Endothelial cell of umbilical vein (primary cell): ENCODE data around the gene LRP5. TPM values are rescaled to one million over a fixed set of nuclear protein-coding genes. Genes with fewer than 3 reads are reported as not detected.
A peak's percentile ranks its signal among the peaks of the same experiment; 100 is the strongest.

ENCODE experiments used
- BruUV-seq: library from RNA; stranded (reverse); fragments of 400-500 nt; replicated peaks from 2 replicates; lab custom pipeline; 2021; lab: Mats Ljungman, UMichigan
- CTCF ChIA-PET: fragments of 300-600, 350-600 bp; sonication (Branson Sonifier 250); formaldehyde crosslinking; loops from one replicate; lab custom pipeline; 2021; ENCODE audit warnings: antibody characterized with exemption, inconsistent platforms; lab: Charles Lee
- POLR2A ChIA-PET: fragments of 300-600, 350-600 bp; sonication (Branson Sonifier 250); formaldehyde crosslinking; loops from one replicate; lab custom pipeline; 2021; ENCODE audit warnings: antibody characterized with exemption, inconsistent platforms; lab: Charles Lee
- DNase-seq: peaks from one replicate; pipeline ENCODE4 v3.0.0-alpha.2; 2011; ENCODE audit warnings: low read depth, low spot score
- FAIRE-seq: peaks from 2 replicates; lab custom pipeline; 2011; peaks lifted over from hg19 to GRCh38; lab: Jason Lieb, UNC
- H2AFZ ChIP-seq: 2 replicates; pipeline ENCODE4 v1.6.0; 2012; ENCODE audit warnings: low read depth, low read length, control low read depth, inconsistent platforms
- H3K27ac ChIP-seq: 2 replicates; pipeline ENCODE4 v1.5.1; 2011; ENCODE audit warnings: low read depth, mild to moderate bottlenecking, control low read depth, low read length, moderate library complexity; ENCODE audit not compliant: insufficient read depth
- H3K27me3 ChIP-seq, 2 experiments: 2 replicates each; pipeline versions ENCODE4 v1.6.0 to v1.6.1; 2011; ENCODE audit warnings: low read length in 2 of 2, mixed read lengths in 1 of 2; ENCODE audit not compliant: control insufficient read depth in 2 of 2, insufficient read depth in 2 of 2
- H3K36me3 ChIP-seq, 2 experiments: 2 replicates in 1 of 2; 3 replicates in 1 of 2; pipeline ENCODE4 v1.5.1; 2011; ENCODE audit warnings: low read length in 2 of 2, mild to moderate bottlenecking in 1 of 2, moderate library complexity in 1 of 2; ENCODE audit not compliant: control insufficient read depth in 2 of 2, insufficient read depth in 2 of 2; ENCODE audit errors: extremely low read depth in 1 of 2
- H3K4me1 ChIP-seq: 3 replicates; pipeline ENCODE4 v1.5.1; 2011; ENCODE audit warnings: mild to moderate bottlenecking, low read length; ENCODE audit not compliant: control insufficient read depth, insufficient read depth; ENCODE audit errors: extremely low read depth
- H3K4me2 ChIP-seq: 2 replicates; pipeline ENCODE4 v1.6.1; 2011; ENCODE audit warnings: low read length, control low read depth, mixed read lengths; ENCODE audit not compliant: insufficient read depth
- H3K4me3 ChIP-seq, 3 experiments: fragments of 200-600 bp in 1 of 3; sonication (generic), shearing (Covaris generic) in 1 of 3; replicated peaks in 1 of 3; 2 replicates each; pipeline ENCODE4 v1.5.1; 2011 to 2016; ENCODE audit warnings: control low read depth in 3 of 3, low read length in 3 of 3, mild to moderate bottlenecking in 2 of 3, inconsistent platforms in 1 of 3, low read depth in 1 of 3, moderate library complexity in 1 of 3; ENCODE audit not compliant: insufficient read depth in 1 of 3
- H3K79me2 ChIP-seq: 2 replicates; pipeline ENCODE4 v1.6.0; 2012; ENCODE audit warnings: low read length, inconsistent platforms; ENCODE audit not compliant: control insufficient read depth, insufficient read depth
- H3K9ac ChIP-seq: replicated peaks from 2 replicates; pipeline ENCODE3; 2011; ENCODE audit warnings: low read length, control low read depth; ENCODE audit not compliant: insufficient read depth; ENCODE audit errors: extremely low read depth
- H3K9me1 ChIP-seq: replicated peaks from 3 replicates; pipeline ENCODE4 v1.6.0; 2011; ENCODE audit warnings: mild to moderate bottlenecking, low read length; ENCODE audit not compliant: control insufficient read depth, insufficient read depth; ENCODE audit errors: extremely low read depth
- H3K9me3 ChIP-seq: replicated peaks from 2 replicates; pipeline ENCODE4 v1.5.1; 2012; ENCODE audit warnings: low read length, inconsistent platforms; ENCODE audit not compliant: control insufficient read depth, insufficient read depth
- H4K20me1 ChIP-seq: replicated peaks from 2 replicates; pipeline ENCODE3; 2011; ENCODE audit warnings: mild to moderate bottlenecking, low read length; ENCODE audit not compliant: control insufficient read depth, insufficient read depth; ENCODE audit errors: extremely low read depth
- CTCF ChIP-seq, 2 donors: IDR thresholded peaks; 1 replicate in 1 of 2; 2 replicates in 1 of 2; pipeline ENCODE4 v1.5.1; 2011; ENCODE audit warnings: low read length in 2 of 2, mild to moderate bottlenecking in 2 of 2, moderate library complexity in 2 of 2, control low read depth in 1 of 2, inconsistent platforms in 1 of 2, low read depth in 1 of 2; ENCODE audit not compliant: insufficient read depth in 1 of 2; ENCODE audit errors: extremely low read depth in 1 of 2
- FOS ChIP-seq: IDR thresholded peaks from 2 replicates; pipeline ENCODE4 v1.6.1; 2011; ENCODE audit warnings: mild to moderate bottlenecking, low read length, moderate library complexity, borderline replicate concordance; ENCODE audit not compliant: insufficient read depth
- JUN ChIP-seq: IDR thresholded peaks from 2 replicates; pipeline ENCODE4 v1.6.1; 2011; ENCODE audit warnings: borderline replicate concordance, low read depth; ENCODE audit not compliant: insufficient read length, insufficient read depth
- MYC ChIP-seq: IDR thresholded peaks from one replicate; pipeline ENCODE4 v1.6.1; 2011; ENCODE audit warnings: mild to moderate bottlenecking, low read depth, low read length
- POLR2AphosphoS5 ChIP-seq: IDR thresholded peaks from 2 replicates; pipeline ENCODE4 v1.6.1; 2012; ENCODE audit warnings: low read depth, mild to moderate bottlenecking, control low read depth, low read length, moderate library complexity; ENCODE audit not compliant: insufficient read depth
- dilution Hi-C: fragments of 300-500 bp; cut with MboI; formaldehyde crosslinking; loops from one replicate; pipeline ENCODE4 v1.15.0; 2019; ENCODE audit warnings: low sequenced_read_pairs; ENCODE audit not compliant: extremely low pct_ligation_motif_present
- intact Hi-C: fragments of 100-400 bp; cut with micrococcal nuclease; formaldehyde crosslinking; loops from one replicate; pipeline ENCODE4 v1.10.0; 2022
- polyA plus RNA-seq, 4 experiments: library from polyadenylated mRNA; depleted of rRNA in 3 of 4; stranded (reverse) in 3 of 4; unstranded in 1 of 4; fragments of >200 nt; gene quantifications; 2 replicates each; pipeline versions ENCODE4 v1.2.1 to v1.2.3, GENCODE V29; 2011 to 2012; ENCODE audit warnings: missing spikeins in 1 of 4
- total RNA-seq: library from RNA; stranded (reverse); gene quantifications from 2 replicates; pipeline ENCODE4 v1.2.3, GENCODE V29; 2021

Gene LRP5
- total and polyA plus RNA-seq, 2 donors (not counting 3 experiments of a cell fraction or from before 2014, with no cell fraction given): 35.1 to 51.8 TPM

GRCh38 chr11:68271023-68271780 lies 41.2 kb upstream of the LRP5 start:
- H4K20me1 ChIP-seq: no peaks in the 10 kb centered on the region

More at GRCh38 chr11:68271023-68271780, 41.2 kb upstream of the LRP5 start:
- dilution Hi-C loops: no loop called here
- intact Hi-C loops: loop anchor here (1.0 to 2.0 kb wide), 4 partner anchors 26 to 176 kb away; no protein-coding TSS in a partner anchor
- Histone ChIP-seq H3K27ac (peak overlapping the region; percentile 48), H3K4me2 (peak overlapping the region; percentile 74), H3K36me3 (peaks cover 0 to 7% of the 10 kb centered on the region in 2 experiments), H3K4me1 (peaks cover 7% of the 10 kb centered on the region), H3K9me3 (no peaks in the 10 kb centered on the region), H3K27me3 (no peaks in the 10 kb centered on the region), H3K79me2 (peaks cover 4% of the 10 kb centered on the region), H3K9ac (peak overlapping the region; percentile 80), H3K9me1 (no peaks in the 10 kb centered on the region), H2AFZ (peak overlapping the region; percentile 82), H3K4me3 (peak overlapping the region; percentile 43 to 65 (median 60))
- DNase-seq (peak; percentile 77), FAIRE-seq (peak; percentile 62)
- ChIA-PET CTCF (interaction anchor here (0.8 to 3.7 kb wide), 11 partner anchors 11 to 166 kb away, joined by 3 to 51 read pairs (median 5); no protein-coding TSS in a partner anchor), POLR2A (interaction anchor here (1.0 to 1.2 kb wide), 2 partner anchors 26 to 189 kb away, joined by 3 to 4 read pairs; partner anchors contain the start of gene PPP6R3)
- no TSS peak for BruUV-seq
- TF ChIP-seq MYC: no peak
- peak; percentile 38 for TF ChIP-seq POLR2AphosphoS5
- TF ChIP-seq CTCF (IDR thresholded peaks at IDR 0.05; ENCODE audit: extremely low read depth in 1 of 2, insufficient read depth in 1 of 2, low read depth in 1 of 2, low read length in 2 of 2): peak; percentile 63 to 65
- TF ChIP-seq JUN: no peak
- no peak for TF ChIP-seq FOS
